ENCODE measurements around the gene ANKRD24. TPM values are rescaled to one million over a fixed set of nuclear protein-coding genes. Genes with fewer than 3 reads are reported as not detected.
"Not testable (repeated sequence)": the region's sequence is repeated elsewhere in the genome, so short reads cannot be mapped to it uniquely, and the experiment has no call there.

Gene ANKRD24
- polyA plus RNA-seq, 3 donors, result 0.07 to 0.79 TPM; not detected in 1

DNA sequence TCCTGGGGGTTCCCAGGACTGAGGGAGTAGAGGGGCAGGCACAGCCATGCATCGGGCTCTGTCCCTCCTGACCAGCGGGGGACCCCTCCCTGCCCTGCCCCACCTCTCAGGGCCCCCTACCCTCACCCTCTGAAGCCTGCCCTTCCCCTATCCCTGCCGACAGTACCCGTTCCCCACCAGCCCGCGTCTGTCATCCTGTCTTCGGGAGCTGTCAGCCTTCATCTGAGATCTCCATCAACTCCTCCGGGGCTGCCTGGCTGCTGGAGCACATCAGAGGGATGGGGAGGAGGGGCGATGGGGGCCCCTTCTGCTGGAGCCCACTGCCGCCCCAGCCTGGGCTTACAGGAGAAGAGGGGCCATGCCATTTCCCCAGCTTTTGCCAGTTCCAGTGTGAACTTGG lies 90.4 kb downstream of the ANKRD24 start:
- DNase-seq, result no peak
- H4K20me1 ChIP-seq (ENCODE audit: insufficient read depth, low read length), result no peaks in the 10 kb centered on the region
- Mint-ChIP-seq H3K9me3 (peaks cover 0 to 8% (median 2%) of the 10 kb centered on the region in 7 donors), H3K27ac (no peak overlapping the region), H3K4me1 (no peaks in the 10 kb centered on the region), H3K36me3 (peaks cover 21 to 39% of the 10 kb centered on the region in 2 donors), H3K27me3 (ENCODE audit: low read depth in 3 of 3) (peaks cover 7 to 12% (median 9%) of the 10 kb centered on the region in 3 donors), H3K4me3 (no peak overlapping the region)
- no peak overlapping the region for H3K9ac ChIP-seq (ENCODE audit: insufficient read depth, low read length, poor library complexity, severe bottlenecking)
- H3K4me3 ChIP-seq (replicated peaks in 1 of 3; ENCODE audit: low read depth in 2 of 3, low read length in 3 of 3), result no peak overlapping the region
- H3K27me3 ChIP-seq (ENCODE audit: control insufficient read depth in 2 of 2, insufficient read depth in 2 of 2, low read length in 2 of 2), result peaks cover under 1 to 7% of the 10 kb centered on the region in 2 donors
- H3K79me2 ChIP-seq (ENCODE audit: insufficient read depth, low read length), result no peaks in the 10 kb centered on the region
- no peaks in the 10 kb centered on the region for H3K4me1 ChIP-seq (ENCODE audit: control insufficient read depth in 1 of 2, insufficient read depth in 2 of 2, low read length in 2 of 2)
- peaks cover 25 to 34% of the 10 kb centered on the region in 2 donors for H3K36me3 ChIP-seq (replicated peaks in 1 of 2; ENCODE audit: control insufficient read depth in 1 of 2, insufficient read depth in 2 of 2, low read length in 2 of 2)
- no peak overlapping the region for H2AFZ ChIP-seq (ENCODE audit: insufficient read depth, low read depth, low read length, poor library complexity, severe bottlenecking)
- 100% methylated on average over 2 of the region's 10 CpGs for WGBS (ENCODE audit: insufficient coverage)
- intact Hi-C loops (cut with micrococcal nuclease), result no loop called here
- H3K4me2 ChIP-seq (replicated peaks; ENCODE audit: extremely low read depth, low read length, poor library complexity, severe bottlenecking), result no peak overlapping the region
- no peaks in the 10 kb centered on the region for H3K9me3 ChIP-seq (replicated peaks in 1 of 2; ENCODE audit: control insufficient read depth in 1 of 2, insufficient read depth in 1 of 2, low read length in 2 of 2)
- TF ChIP-seq, protein P1, sequence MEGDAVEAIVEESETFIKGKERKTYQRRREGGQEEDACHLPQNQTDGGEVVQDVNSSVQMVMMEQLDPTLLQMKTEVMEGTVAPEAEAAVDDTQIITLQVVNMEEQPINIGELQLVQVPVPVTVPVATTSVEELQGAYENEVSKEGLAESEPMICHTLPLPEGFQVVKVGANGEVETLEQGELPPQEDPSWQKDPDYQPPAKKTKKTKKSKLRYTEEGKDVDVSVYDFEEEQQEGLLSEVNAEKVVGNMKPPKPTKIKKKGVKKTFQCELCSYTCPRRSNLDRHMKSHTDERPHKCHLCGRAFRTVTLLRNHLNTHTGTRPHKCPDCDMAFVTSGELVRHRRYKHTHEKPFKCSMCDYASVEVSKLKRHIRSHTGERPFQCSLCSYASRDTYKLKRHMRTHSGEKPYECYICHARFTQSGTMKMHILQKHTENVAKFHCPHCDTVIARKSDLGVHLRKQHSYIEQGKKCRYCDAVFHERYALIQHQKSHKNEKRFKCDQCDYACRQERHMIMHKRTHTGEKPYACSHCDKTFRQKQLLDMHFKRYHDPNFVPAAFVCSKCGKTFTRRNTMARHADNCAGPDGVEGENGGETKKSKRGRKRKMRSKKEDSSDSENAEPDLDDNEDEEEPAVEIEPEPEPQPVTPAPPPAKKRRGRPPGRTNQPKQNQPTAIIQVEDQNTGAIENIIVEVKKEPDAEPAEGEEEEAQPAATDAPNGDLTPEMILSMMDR (IDR thresholded peaks at IDR 0.05), result no peak
- H3K27ac ChIP-seq (ENCODE audit: low read depth in 1 of 2, low read length in 2 of 2), result no peak overlapping the region

DNA sequence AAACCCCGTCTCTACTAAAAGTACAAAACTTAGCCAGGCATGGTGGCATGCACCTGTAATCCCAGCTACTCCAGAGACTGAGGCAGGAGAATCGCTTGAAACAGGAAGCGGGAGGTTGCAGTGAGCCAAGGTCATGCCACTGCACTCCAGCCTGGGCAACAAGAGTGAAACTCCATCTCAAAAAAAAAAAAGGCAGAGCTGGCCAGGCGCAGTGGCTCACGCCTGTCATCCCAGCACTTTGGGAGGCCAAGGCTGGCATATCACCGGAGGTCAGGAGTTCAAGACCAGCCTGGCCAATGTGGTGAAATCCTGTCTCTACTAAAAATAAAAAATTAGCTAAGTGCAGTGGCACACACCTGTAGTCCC lies 91.8 kb downstream of the ANKRD24 start:
- H3K4me1 Mint-ChIP-seq; H3K9ac ChIP-seq (ENCODE audit: insufficient read depth, low read length, poor library complexity, severe bottlenecking); H2AFZ ChIP-seq (ENCODE audit: insufficient read depth, low read depth, low read length, poor library complexity, severe bottlenecking); H3K27ac ChIP-seq (ENCODE audit: low read depth in 1 of 2, low read length in 2 of 2); H3K27ac Mint-ChIP-seq; H3K9me3 ChIP-seq (replicated peaks in 1 of 2; ENCODE audit: control insufficient read depth in 1 of 2, insufficient read depth in 1 of 2, low read length in 2 of 2); DNase-seq; H3K4me3 Mint-ChIP-seq; H4K20me1 ChIP-seq (ENCODE audit: insufficient read depth, low read length); H3K4me1 ChIP-seq (ENCODE audit: control insufficient read depth in 1 of 2, insufficient read depth in 2 of 2, low read length in 2 of 2); intact Hi-C loops (cut with micrococcal nuclease); H3K4me2 ChIP-seq (replicated peaks; ENCODE audit: extremely low read depth, low read length, poor library complexity, severe bottlenecking); H3K79me2 ChIP-seq (ENCODE audit: insufficient read depth, low read length); H3K4me3 ChIP-seq (replicated peaks in 1 of 3; ENCODE audit: low read depth in 2 of 3, low read length in 3 of 3): not testable (repeated sequence)
- 71% methylated on average over 6 of the region's 6 CpGs for WGBS (ENCODE audit: insufficient coverage)
- peaks cover 16 to 26% (median 21%) of the 10 kb centered on the region in 3 donors for H3K27me3 Mint-ChIP-seq (ENCODE audit: low read depth in 3 of 3)
- H3K36me3 ChIP-seq (replicated peaks in 1 of 2; ENCODE audit: control insufficient read depth in 1 of 2, insufficient read depth in 2 of 2, low read length in 2 of 2), result peaks cover 12 to 20% of the 10 kb centered on the region in 2 donors
- peaks cover 9 to 24% of the 10 kb centered on the region in 2 donors for H3K36me3 Mint-ChIP-seq
- peaks cover 0 to 11% (median 3%) of the 10 kb centered on the region in 7 donors for H3K9me3 Mint-ChIP-seq
- H3K27me3 ChIP-seq (ENCODE audit: control insufficient read depth in 2 of 2, insufficient read depth in 2 of 2, low read length in 2 of 2), result peaks cover 9 to 18% of the 10 kb centered on the region in 2 donors

Other genes starting within 250 kb of the ANKRD24 start
- gene NMRK2, start 249.6 kb upstream of the ANKRD24 start, polyA plus RNA-seq, result not detected
- 10 to 100 TPM; 13.7 to 32.1 (median 21.8) TPM for gene DAPK3, start 211.6 kb upstream of the ANKRD24 start, polyA plus RNA-seq
- 100 to 1,000 TPM; 264 to 836 (median 323) TPM for gene EEF2, start 197.2 kb upstream of the ANKRD24 start, polyA plus RNA-seq
- gene PIAS4, start 175.0 kb upstream of the ANKRD24 start, polyA plus RNA-seq, result 1 to 10 TPM; 2.3 to 8.1 (median 5.9) TPM
- 10 to 100 TPM; 18.0 to 31.5 (median 20.2) TPM for gene ZBTB7A, start 115.8 kb upstream of the ANKRD24 start, polyA plus RNA-seq
- gene MAP2K2, start 58.6 kb upstream of the ANKRD24 start, polyA plus RNA-seq, result 10 to 100 TPM; 30.5 to 94.5 (median 40.2) TPM
- not detected for gene CREB3L3, start 29.1 kb upstream of the ANKRD24 start, polyA plus RNA-seq
- gene SIRT6, start 126 bp upstream of the ANKRD24 start, polyA plus RNA-seq, result 10 to 100 TPM in 1 of 3 donors, 1 to 10 TPM in 1, under 1 TPM in 1; 0.57 to 50.3 (median 1.2) TPM
- gene EBI3, start 46.8 kb downstream of the ANKRD24 start, polyA plus RNA-seq, result under 1 TPM in 2 of 3 donors, not detected in 1; 0.14 to 0.40 TPM
- 10 to 100 TPM in 2 of 3 donors, 1 to 10 TPM in 1; 8.6 to 19.3 (median 13.4) TPM for gene YJU2, start 64.4 kb downstream of the ANKRD24 start, polyA plus RNA-seq
- not detected for gene SHD, start 96.6 kb downstream of the ANKRD24 start, polyA plus RNA-seq
- gene TMIGD2, start 119.7 kb downstream of the ANKRD24 start, polyA plus RNA-seq, result under 1 TPM in 1 of 3 donors, not detected in 2; 0.26 TPM
- under 1 TPM in 1 of 3 donors, not detected in 2; 0.39 TPM for gene FSD1, start 121.9 kb downstream of the ANKRD24 start, polyA plus RNA-seq
- under 1 TPM in 2 of 3 donors, not detected in 1; 0.11 to 0.17 TPM for gene STAP2, start 156.1 kb downstream of the ANKRD24 start, polyA plus RNA-seq
- 10 to 100 TPM in 1 of 3 donors, 1 to 10 TPM in 2; 6.5 to 15.9 (median 7.0) TPM for gene MPND, start 160.9 kb downstream of the ANKRD24 start, polyA plus RNA-seq
- gene SH3GL1, start 217.9 kb downstream of the ANKRD24 start, polyA plus RNA-seq, result 10 to 100 TPM; 14.0 to 33.9 (median 15.0) TPM
- gene CHAF1A, start 220.0 kb downstream of the ANKRD24 start, polyA plus RNA-seq, result 10 to 100 TPM in 1 of 3 donors, 1 to 10 TPM in 2; 4.4 to 26.4 (median 5.4) TPM

Data from CD14-positive monocyte (primary cell).